ENCODE results near the gene GNAO1. TPM values are rescaled to one million over a fixed set of nuclear protein-coding genes. Genes with fewer than 3 reads are reported as not detected.

The GNAO1 gene
- polyA plus RNA-seq, 3 donors: not detected

DNA sequence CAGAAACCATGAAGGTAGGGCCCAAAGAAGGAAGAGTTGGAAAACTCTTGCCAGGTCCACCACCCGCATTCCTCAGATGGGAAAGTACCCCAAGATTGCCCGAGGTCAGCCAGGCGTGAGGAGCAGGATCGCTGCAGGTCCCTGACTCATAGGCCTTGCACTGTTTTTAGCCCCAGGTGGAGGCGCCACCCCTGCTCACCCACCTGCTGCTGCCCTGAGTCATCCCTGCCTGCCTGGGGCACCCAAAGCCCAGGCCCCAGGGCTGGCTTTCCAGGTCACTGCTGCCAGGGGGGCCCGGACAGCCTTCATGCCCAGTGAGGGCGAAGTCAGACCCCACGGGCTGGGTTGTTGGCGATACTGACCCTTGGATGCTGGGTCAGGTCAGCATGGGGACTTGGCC lies 133.1 kb downstream of the GNAO1 start:
- 95% methylated on average over 9 of the region's 9 CpGs for WGBS (ENCODE audit: insufficient coverage)
- no peaks in the 10 kb centered on the region for H3K36me3 Mint-ChIP-seq
- Histone ChIP-seq H3K27ac (ENCODE audit: low read depth in 1 of 2, low read length in 2 of 2) (no peak overlapping the region), H3K4me1 (ENCODE audit: control insufficient read depth in 1 of 2, insufficient read depth in 2 of 2, low read length in 2 of 2) (no peaks in the 10 kb centered on the region), H3K79me2 (ENCODE audit: insufficient read depth, low read length) (no peaks in the 10 kb centered on the region), H4K20me1 (ENCODE audit: insufficient read depth, low read length) (no peaks in the 10 kb centered on the region), H3K4me3 (replicated peaks in 1 of 3; ENCODE audit: low read depth in 2 of 3, low read length in 3 of 3) (no peak overlapping the region), H3K9ac (ENCODE audit: insufficient read depth, low read length, poor library complexity, severe bottlenecking) (no peak overlapping the region), H3K9me3 (replicated peaks in 1 of 2; ENCODE audit: control insufficient read depth in 1 of 2, insufficient read depth in 1 of 2, low read length in 2 of 2) (no peaks in the 10 kb centered on the region), H3K27me3 (ENCODE audit: control insufficient read depth in 2 of 2, insufficient read depth in 2 of 2, low read length in 2 of 2) (no peaks in the 10 kb centered on the region), H3K4me2 (replicated peaks; ENCODE audit: extremely low read depth, low read length, poor library complexity, severe bottlenecking) (no peak overlapping the region), H3K36me3 (replicated peaks in 1 of 2; ENCODE audit: control insufficient read depth in 1 of 2, insufficient read depth in 2 of 2, low read length in 2 of 2) (no peaks in the 10 kb centered on the region), H2AFZ (ENCODE audit: insufficient read depth, low read depth, low read length, poor library complexity, severe bottlenecking) (no peak overlapping the region)
- TF ChIP-seq, protein P1, sequence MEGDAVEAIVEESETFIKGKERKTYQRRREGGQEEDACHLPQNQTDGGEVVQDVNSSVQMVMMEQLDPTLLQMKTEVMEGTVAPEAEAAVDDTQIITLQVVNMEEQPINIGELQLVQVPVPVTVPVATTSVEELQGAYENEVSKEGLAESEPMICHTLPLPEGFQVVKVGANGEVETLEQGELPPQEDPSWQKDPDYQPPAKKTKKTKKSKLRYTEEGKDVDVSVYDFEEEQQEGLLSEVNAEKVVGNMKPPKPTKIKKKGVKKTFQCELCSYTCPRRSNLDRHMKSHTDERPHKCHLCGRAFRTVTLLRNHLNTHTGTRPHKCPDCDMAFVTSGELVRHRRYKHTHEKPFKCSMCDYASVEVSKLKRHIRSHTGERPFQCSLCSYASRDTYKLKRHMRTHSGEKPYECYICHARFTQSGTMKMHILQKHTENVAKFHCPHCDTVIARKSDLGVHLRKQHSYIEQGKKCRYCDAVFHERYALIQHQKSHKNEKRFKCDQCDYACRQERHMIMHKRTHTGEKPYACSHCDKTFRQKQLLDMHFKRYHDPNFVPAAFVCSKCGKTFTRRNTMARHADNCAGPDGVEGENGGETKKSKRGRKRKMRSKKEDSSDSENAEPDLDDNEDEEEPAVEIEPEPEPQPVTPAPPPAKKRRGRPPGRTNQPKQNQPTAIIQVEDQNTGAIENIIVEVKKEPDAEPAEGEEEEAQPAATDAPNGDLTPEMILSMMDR (IDR thresholded peaks at IDR 0.05): no peak
- H3K4me1 Mint-ChIP-seq: peaks cover 2% of the 10 kb centered on the region
- peaks cover 2 to 6% (median 2%) of the 10 kb centered on the region in 3 donors for H3K27me3 Mint-ChIP-seq (ENCODE audit: low read depth in 3 of 3)
- H3K4me3 Mint-ChIP-seq: no peak overlapping the region
- intact Hi-C loops (cut with micrococcal nuclease): no loop called here
- H3K27ac Mint-ChIP-seq: no peak overlapping the region
- H3K9me3 Mint-ChIP-seq: no peaks in the 10 kb centered on the region
- DNase-seq: no peak

DNA sequence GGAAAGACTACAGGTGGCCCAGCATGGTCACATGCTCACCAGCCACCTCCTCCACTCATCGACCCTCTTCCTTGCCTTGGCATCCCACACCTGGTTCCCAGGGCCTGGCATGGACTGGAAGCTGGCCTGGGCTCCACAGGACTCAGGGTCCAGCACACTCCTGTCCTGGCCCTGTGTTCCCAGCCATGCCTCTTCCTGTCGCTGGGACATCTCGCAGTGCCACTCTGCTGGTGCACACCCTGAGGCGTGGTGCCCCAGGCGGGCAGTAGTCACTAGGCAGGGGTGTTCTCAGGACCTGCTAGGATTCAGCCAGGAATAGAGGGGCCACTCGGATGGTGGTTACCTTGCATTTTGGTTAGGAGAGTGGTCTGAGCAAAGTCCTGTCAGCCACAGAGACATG lies 134.7 kb downstream of the GNAO1 start:
- H3K9ac ChIP-seq (ENCODE audit: insufficient read depth, low read length, poor library complexity, severe bottlenecking): no peak overlapping the region
- Mint-ChIP-seq H3K4me1 (peaks cover 2% of the 10 kb centered on the region), H3K36me3 (no peaks in the 10 kb centered on the region), H3K27ac (no peak overlapping the region), H3K9me3 (no peaks in the 10 kb centered on the region), H3K27me3 (ENCODE audit: low read depth in 3 of 3) (peaks cover 0 to 4% (median 2%) of the 10 kb centered on the region in 3 donors), H3K4me3 (no peak overlapping the region)
- H2AFZ ChIP-seq (ENCODE audit: insufficient read depth, low read depth, low read length, poor library complexity, severe bottlenecking): no peak overlapping the region
- H3K9me3 ChIP-seq (replicated peaks in 1 of 2; ENCODE audit: control insufficient read depth in 1 of 2, insufficient read depth in 1 of 2, low read length in 2 of 2): no peaks in the 10 kb centered on the region
- no peaks in the 10 kb centered on the region for H3K36me3 ChIP-seq (replicated peaks in 1 of 2; ENCODE audit: control insufficient read depth in 1 of 2, insufficient read depth in 2 of 2, low read length in 2 of 2)
- TF ChIP-seq, protein P1 (IDR thresholded peaks at IDR 0.05): no peak
- no peak overlapping the region for H3K4me2 ChIP-seq (replicated peaks; ENCODE audit: extremely low read depth, low read length, poor library complexity, severe bottlenecking)
- no peaks in the 10 kb centered on the region for H3K4me1 ChIP-seq (ENCODE audit: control insufficient read depth in 1 of 2, insufficient read depth in 2 of 2, low read length in 2 of 2)
- H3K27me3 ChIP-seq (ENCODE audit: control insufficient read depth in 2 of 2, insufficient read depth in 2 of 2, low read length in 2 of 2): no peaks in the 10 kb centered on the region
- no peaks in the 10 kb centered on the region for H3K79me2 ChIP-seq (ENCODE audit: insufficient read depth, low read length)
- H3K27ac ChIP-seq (ENCODE audit: low read depth in 1 of 2, low read length in 2 of 2): no peak overlapping the region
- 94% methylated on average over 6 of the region's 6 CpGs for WGBS (ENCODE audit: insufficient coverage)
- intact Hi-C loops (cut with micrococcal nuclease): no loop called here
- H4K20me1 ChIP-seq (ENCODE audit: insufficient read depth, low read length): no peaks in the 10 kb centered on the region
- no peak for DNase-seq
- no peak overlapping the region for H3K4me3 ChIP-seq (replicated peaks in 1 of 3; ENCODE audit: low read depth in 2 of 3, low read length in 3 of 3)

All from CD14-positive monocyte (primary cell).